GM15510 (cell line): ENCODE measurements around the gene C10orf71.

Experiments used
- POLR2A ChIP-seq: IDR thresholded peaks from 3 replicates; pipeline ENCODE4 v1.6.1; 2011; ENCODE audit warnings: borderline replicate concordance; ENCODE audit not compliant: insufficient read length; ENCODE audit errors: extremely low read depth

C10orf71 gene

GRCh38 chr10:49264177-49264677 lies 34.7 kb upstream of the C10orf71 start:
- no peak for TF ChIP-seq POLR2A

DNA sequence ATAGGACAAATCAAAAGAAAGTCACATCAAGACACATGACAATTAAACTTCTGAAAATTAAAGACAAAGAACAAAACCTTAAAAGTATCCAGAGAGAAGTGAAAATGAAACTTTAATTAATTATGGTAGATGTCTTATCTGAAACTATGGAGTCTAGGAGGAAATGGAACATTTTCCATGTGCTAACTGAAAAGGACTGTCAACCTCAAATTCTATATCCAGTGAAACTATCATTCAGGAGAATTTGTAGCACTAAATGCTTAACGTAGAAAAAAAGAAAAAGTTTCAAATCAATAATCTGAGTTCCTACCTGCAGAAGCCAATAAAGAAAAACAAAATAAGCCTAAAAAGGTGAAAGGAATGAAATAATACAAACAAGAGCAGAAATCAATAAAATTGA lies 33.1 kb upstream of the C10orf71 start:
- no peak for TF ChIP-seq POLR2A

DNA sequence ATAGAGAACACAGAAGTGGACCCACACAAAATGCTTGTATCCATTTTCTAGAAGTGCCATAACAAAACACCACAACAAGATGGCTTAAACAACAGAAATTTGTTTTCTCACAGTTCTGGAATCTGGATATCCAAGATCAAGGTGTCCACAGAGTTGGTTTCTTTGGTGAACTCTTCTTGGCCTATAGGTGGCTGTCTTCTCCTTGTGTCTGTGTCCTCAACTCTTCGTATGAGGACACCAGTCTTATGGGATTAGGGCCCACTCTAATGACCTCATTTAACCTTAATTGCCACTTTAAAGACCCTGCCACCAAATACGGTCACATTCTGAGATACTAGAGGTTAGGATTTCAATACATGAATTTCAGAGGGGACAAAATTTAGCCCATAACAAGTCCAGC lies 30.8 kb upstream of the C10orf71 start:
- TF ChIP-seq POLR2A = no peak

- TF ChIP-seq POLR2A = no peak
These were observed 29.4 kb upstream of the C10orf71 start for GRCh38 chr10:49269523-49269922.

DNA sequence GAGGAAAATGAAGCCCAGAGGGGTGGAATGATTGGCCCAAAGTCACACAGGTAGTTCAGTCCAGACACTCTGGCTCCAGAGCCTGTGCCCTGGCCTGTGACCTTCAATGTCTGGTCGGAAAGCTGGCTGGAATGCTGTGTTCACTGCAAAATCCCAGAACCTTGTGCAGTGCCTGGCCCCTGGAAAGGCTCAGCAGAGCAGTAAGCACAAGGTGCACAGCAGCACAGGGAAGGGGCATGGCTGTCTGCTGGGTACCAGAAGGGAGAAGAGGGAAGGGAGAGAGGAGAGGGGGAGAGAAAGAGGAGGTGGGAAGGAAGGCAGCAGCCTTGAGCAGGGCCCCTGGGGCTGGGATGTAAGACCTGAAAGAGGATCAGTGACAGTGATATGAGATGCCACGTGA lies 28.4 kb upstream of the C10orf71 start:
- TF ChIP-seq POLR2A = no peak

DNA sequence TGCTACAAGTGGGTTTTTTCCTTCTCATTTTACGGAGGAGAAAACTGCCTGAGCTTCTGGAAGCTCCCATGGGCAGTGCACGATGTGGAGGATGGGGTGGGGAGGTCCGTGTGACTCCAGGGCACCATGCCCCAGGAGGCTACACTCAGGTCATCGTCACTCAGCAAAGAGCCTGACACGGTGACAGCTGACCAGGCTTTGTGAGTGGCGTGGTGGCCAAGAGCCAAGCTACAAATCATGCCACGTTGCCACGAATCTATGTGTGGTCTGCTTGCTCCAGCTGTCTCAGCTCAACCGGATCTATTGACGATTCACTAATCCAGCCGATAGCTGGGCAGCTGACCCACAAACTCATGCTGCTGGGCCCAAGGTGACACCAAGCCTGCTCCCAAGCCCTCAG lies 27.6 kb upstream of the C10orf71 start:
- TF ChIP-seq POLR2A = no peak

- TF ChIP-seq POLR2A = no peak
These were observed 26.5 kb upstream of the C10orf71 start for GRCh38 chr10:49272251-49273081.

GRCh38 chr10:49273082-49273465 lies 25.9 kb upstream of the C10orf71 start:
- TF ChIP-seq POLR2A = no peak

DNA sequence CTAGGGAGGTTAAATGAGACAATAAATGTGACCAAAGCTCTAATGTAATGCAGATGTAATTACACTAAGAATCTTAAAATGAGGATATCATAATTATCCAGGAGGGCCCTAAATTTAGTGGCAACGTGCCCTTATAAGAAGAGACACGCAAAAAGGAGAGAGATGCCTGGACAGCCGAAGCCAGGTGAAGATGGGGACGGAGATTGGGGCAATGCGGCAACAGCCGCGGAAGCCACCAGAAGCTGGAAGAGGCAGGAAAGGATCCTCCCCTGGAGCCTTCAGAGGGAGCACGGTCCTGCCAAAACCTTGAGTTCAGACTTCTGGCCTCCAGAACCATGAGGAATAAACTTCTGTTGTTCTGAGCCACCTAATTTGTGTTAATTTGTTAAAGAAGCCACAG lies 25.3 kb upstream of the C10orf71 start:
- no peak for TF ChIP-seq POLR2A

DNA sequence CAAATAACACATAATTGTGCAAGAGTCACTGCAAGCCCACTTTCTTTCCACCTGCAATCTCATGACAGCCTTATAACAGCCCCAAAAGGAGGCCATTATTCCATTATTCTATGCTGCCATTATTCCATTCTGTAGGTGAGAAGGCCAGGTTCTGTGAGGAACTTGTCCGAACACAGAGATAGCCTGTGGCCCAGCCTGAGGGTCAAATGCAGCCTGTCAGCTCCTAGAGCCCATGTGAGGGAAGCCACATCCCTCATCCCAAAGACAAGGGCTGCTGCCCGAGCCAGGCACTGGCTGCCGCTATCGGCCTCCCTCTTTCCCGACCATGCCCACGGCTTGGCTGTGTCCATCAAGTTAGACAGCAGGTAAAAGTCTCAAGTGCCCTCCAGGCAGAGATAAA lies 24.1 kb upstream of the C10orf71 start:
- TF ChIP-seq POLR2A = no peak

DNA sequence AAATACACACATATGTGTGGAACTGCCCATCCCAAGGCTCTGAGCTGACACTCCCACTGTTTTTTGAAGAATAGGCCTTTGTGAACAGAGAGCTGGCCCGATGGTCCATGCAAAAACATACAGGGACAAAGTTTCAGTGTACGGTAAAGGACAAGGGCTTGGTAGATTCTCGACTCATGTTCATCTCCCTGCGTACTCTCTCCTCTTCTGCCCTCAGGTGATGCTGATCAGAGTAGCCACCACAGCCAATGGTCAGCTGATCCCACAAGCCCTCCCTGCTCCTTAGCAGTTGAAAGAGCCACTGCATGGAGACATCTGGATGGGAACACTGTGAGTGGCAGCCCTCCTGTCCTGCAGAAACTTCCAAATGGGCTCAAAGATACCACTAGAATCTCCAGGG lies 23.1 kb upstream of the C10orf71 start:
- TF ChIP-seq POLR2A = no peak

DNA sequence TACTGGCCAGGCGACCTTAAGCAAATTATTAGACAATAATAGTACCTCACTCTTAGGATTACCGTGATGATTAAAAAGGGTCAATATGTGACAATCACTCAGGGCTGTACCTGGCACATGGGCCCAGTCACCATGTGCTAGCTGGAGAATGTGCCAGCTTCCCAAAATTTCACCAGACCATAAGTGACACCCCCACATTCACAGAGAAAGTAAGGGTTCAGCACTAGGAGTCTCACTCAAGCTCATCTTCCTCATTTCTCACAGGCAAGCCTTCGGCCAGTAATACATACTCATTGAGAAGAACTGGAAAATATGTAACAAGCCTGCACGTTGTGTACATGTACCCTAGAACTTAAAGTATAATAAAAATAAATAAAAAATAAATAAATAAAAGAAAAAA lies 22.4 kb upstream of the C10orf71 start:
- TF ChIP-seq POLR2A = no peak

DNA sequence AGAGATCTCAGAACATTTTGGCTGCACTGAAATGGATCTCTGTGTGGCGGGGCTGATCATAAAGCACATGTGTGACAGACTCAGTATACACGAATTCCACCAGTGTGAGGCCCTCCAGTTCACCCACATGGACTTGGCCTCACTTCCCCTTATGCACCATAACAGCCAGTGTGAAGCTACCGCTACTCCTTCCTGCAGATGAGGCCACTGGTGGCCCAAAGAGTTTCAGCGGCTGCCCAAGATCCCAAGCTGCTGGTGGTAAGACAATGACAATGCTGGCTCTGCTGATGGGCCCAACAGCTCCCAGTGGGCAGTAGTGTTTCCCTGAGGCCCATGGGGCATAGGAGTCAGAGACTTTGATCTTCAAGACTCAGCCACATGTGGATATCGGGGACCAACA lies 21.0 kb upstream of the C10orf71 start:
- no peak for TF ChIP-seq POLR2A

DNA sequence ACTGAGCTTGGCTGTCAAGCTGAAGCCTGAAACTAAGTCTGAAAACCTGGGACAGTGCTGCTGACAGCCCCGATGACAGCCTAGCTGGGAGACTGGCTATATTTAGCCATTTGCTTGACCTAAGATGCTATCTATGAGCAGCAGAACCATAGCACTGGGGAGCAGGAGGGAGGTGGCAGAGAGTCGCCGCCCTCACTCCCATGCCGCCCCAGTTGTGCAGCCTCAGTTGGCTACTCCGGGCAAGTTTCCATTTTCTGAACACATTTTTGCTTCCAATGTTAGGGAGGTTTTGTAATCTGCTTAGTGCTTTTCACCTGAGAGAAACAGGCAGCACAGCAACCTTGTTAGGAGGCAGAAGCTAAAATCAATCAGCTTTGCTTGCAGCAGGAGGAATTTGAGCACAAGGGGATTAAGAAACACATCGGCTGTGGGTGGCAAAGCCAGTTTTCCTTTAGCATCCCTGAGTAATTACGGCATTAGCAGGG lies 20.4 kb upstream of the C10orf71 start:
- TF ChIP-seq POLR2A = no peak

- no peak for TF ChIP-seq POLR2A
These were observed 19.7 kb upstream of the C10orf71 start for GRCh38 chr10:49279015-49279880.
